Smooth muscle cell of bladder (primary cell): ENCODE measurements around the gene OR6S1. TPM values are rescaled to one million over a fixed set of nuclear protein-coding genes. Genes with fewer than 3 reads are reported as not detected.

Experiments
- total RNA-seq: library from RNA; depleted of rRNA; stranded (reverse); fragments of >200 nt; gene quantifications from 2 replicates; pipeline ENCODE4 v1.2.3, GENCODE V29; 2014

OR6S1 gene, protein sequence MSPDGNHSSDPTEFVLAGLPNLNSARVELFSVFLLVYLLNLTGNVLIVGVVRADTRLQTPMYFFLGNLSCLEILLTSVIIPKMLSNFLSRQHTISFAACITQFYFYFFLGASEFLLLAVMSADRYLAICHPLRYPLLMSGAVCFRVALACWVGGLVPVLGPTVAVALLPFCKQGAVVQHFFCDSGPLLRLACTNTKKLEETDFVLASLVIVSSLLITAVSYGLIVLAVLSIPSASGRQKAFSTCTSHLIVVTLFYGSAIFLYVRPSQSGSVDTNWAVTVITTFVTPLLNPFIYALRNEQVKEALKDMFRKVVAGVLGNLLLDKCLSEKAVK
- total RNA-seq, result not detected in 2 replicates

DNA sequence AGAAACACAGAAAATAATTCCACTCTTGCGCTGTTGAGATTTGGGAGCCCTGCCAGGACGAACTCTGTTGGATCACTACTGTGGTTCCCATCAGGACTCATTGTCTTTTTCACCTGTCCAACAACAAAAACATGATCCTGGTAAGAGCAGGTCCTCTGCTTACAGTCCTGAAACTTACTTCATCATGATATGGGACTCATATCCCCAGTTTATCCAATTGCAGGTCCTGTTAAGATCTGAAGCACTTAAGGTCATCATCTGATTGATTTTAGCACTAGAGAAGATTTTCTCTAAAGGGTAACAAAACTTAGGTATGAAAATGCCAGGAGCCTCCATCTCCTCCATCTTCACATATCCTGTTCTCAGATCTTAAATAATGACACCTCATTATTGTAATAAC is at the start of gene OR6S1:
Gene OR6S1, minus strand, starts transcription at position 101 of the 400 bp plus-strand sequence. Its CDS starts 0 bp downstream, at position 101.

GRCh38 chr14:20688167-20688839 is 46.8 kb upstream of the OR6S1 start, which contains the start of gene ANG:
Gene ANG (plus strand): TSS chr14:20688764. CDS start chr14:20693565, 4,801 bp downstream.

GRCh38 chr14:20683891-20684661 is 42.6 kb upstream of the OR6S1 start, which contains the start of gene RNASE4:
Gene RNASE4 (plus strand): TSS chr14:20684560. CDS start chr14:20699372, 14,812 bp downstream.

DNA sequence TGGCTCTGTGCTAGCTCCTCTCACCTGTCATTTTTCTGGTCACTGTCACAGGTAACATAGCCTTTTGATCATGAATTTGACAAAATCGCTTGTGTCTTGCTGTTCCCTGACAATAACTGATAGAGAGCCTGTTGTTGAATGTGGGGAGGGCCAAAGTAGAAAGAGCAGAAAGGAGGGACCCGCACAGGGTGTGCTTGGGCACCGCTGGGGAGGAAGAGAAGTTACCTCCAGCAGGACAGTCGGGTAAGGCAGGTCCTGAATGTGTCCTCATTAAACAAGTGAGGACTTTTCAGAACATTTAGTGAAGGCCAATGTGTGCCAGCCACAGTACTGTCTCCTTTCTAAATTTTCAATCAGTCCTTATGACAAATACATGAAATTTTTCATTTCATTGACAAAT is 50.3 kb downstream of the OR6S1 start, which contains the start of gene RNASE12:
Gene RNASE12, minus strand, starts transcription at position 142 of the 400 bp plus-strand sequence. CDS start 653 bp downstream, outside the sequence.

Other genes starting within 250 kb of the OR6S1 start
- 10.0 and 16.0 TPM in 2 replicates for gene TEP1, start 228.2 kb downstream of the OR6S1 start, total RNA-seq
- 0.14 and 0.18 TPM in 2 replicates for gene KLHL33, start 205.5 kb downstream of the OR6S1 start, total RNA-seq
- gene OSGEP, start 186.9 kb downstream of the OR6S1 start, total RNA-seq, result 23.1 and 25.9 TPM in 2 replicates
- 58.3 and 88.6 TPM in 2 replicates for gene APEX1, start 186.5 kb downstream of the OR6S1 start, total RNA-seq
- 21.6 and 23.3 TPM in 2 replicates for gene PIP4P1, start 180.3 kb downstream of the OR6S1 start, total RNA-seq
- gene PNP, start 172.3 kb downstream of the OR6S1 start, total RNA-seq, result 11.4 and 14.3 TPM in 2 replicates
- gene RNASE10, start 136.2 kb downstream of the OR6S1 start, total RNA-seq, result 0.09 TPM in 1 of 2 replicates, not detected in the other
- gene RNASE9, start 80.6 kb downstream of the OR6S1 start, total RNA-seq, result not detected in 2 replicates
- not detected in 2 replicates for gene RNASE11, start 53.7 kb downstream of the OR6S1 start, total RNA-seq
- gene RNASE12, start 50.3 kb downstream of the OR6S1 start, total RNA-seq, result not detected in 2 replicates
- gene RNASE4, start 42.9 kb upstream of the OR6S1 start, total RNA-seq, result 14.4 and 29.1 TPM in 2 replicates
- gene ANG, start 47.1 kb upstream of the OR6S1 start, total RNA-seq, result 5.1 and 10.4 TPM in 2 replicates
- gene EDDM3A, start 104.2 kb upstream of the OR6S1 start, total RNA-seq, result not detected in 2 replicates
- gene EDDM3B, start 126.7 kb upstream of the OR6S1 start, total RNA-seq, result not detected in 2 replicates
- not detected in 2 replicates for gene RNASE6, start 139.6 kb upstream of the OR6S1 start, total RNA-seq
- gene RNASE1, start 161.2 kb upstream of the OR6S1 start, total RNA-seq, result 0.09 TPM in 1 of 2 replicates, not detected in the other
- not detected in 2 replicates for gene RNASE3, start 249.7 kb upstream of the OR6S1 start, total RNA-seq